Daoy (cell line): Measurements from ENCODE around the gene SPDYC. TPM values are rescaled to one million over a fixed set of nuclear protein-coding genes. Genes with fewer than 3 reads are reported as not detected.
"Not testable (repeated sequence)": the region's sequence is repeated elsewhere in the genome, so short reads cannot be mapped to it uniquely, and the experiment has no call there.

Experiments used
- DNase-seq: peaks from one replicate; pipeline ENCODE4 v3.0.0-alpha.2; 2015; ENCODE audit warnings: low read depth
- total RNA-seq: library from RNA; depleted of rRNA; stranded (reverse); fragments of >200 nt; shearing (Covaris generic); gene quantifications from 2 replicates; pipeline ENCODE4 v1.2.3, GENCODE V29; 2014

The SPDYC gene
- total RNA-seq, 1 experiment from 2014 or later, result not detected

- DNase-seq, result no peak
Measured at GRCh38 chr11:65167656-65168055, 2.4 kb upstream of the SPDYC start.

DNA sequence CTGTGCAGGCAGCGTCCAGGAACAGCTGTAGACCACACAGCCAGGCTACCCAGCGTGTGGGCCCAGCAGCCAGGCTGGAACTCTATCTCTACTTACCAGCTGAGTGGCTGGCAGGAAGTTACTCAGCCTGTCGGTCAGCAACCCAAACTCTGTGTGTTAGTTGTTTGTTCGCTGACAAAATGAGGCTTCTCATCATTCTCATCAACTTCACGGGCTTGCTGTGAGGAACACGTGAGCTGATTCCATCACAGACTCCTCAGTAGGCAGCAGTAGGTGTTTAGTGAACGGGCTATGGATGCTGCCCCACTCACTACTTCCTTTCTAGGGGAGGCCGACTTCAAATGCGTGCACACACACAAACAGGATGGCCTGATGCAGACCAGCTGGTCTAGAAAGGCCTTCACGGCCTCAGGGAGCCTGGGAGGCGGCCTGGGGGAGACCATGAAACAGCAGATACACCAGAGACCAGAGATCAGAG is 830 bp upstream of the SPDYC start:
- peak; percentile 76 for DNase-seq

DNA sequence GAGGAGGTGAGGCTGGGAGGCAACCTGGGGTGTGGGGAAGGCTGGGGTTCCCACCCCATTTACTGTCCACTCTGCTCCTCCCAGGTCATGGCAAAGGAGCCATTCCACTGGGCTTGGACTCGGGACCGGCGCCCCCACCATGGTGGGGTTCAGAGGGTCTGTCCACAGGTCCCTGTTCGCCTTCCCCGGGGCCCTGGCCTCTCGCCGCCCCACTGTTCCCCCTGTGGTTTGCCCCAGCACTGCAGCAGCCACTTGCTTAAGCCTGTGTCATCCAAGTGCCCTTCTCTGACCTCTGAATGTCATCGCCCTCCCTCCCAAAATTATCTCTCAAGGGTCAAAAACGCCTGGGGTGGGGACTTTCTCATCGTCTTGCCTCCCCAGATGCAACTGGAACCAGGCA is 2.6 kb downstream of the SPDYC start:
- no peak for DNase-seq

DNA sequence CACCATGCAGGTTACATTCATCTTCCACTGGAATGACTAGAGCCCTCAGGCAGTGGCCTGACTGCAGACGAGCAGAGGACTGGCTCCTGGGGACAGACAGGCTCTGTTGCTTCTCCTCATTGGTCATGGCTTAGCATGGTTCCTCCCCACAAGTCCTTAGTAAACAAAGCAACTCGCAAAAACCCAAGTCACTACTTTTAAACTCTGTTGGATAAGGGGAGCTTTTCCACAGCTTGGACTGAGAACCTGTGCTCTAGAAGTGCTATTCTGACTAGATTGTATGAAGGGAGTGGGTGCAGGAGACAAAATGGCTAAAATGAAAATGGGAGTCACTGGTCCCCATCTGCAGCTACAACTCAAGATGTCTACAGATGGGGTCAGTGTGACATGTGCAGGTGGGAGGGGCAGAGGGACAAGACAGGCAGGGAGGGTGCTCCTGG is 4.6 kb downstream of the SPDYC start:
- DNase-seq, result not testable (repeated sequence)

DNA sequence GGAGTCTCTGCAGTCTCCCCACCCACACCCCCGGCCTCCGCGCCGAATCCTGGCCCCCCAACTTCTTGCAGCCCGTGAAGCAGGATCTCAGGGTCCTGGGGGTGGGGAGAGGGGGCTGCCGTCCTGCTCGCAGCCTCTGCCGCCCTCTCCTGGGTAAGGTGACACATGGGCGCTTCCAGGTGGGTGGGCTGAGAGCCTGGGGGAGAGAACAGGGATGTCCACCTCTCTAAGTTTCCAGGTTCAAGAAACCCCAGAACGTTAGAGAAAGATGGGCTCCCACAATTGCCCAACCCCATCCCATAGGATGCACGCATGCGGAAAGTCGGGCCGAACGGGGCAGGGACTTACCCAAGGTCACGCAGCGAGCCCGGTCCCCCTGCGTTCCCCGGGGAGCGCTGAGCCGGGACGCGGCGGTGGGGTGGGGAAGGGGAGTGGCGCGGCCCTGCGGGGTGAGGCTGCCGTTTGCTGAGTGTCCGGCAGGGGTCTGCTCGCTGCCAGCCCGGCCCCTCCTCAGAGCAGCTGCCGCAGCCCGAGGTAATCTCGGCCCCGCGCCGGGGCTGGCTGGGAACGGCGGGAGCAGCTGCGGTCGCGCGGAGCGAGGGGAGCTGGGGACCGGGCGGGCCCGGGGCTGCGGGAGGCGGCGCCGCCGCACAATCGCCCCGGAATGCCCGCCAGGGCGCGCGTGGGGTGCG is 11.0 kb downstream of the SPDYC start:
- DNase-seq, result peak; percentile 69

GRCh38 chr11:65181569-65182257 is 11.7 kb downstream of the SPDYC start, which contains the start of gene CAPN1:
Gene CAPN1 (plus strand): TSS chr11:65181928. CDS start chr11:65182702, 774 bp downstream.
- DNase-seq, result peak; percentile 94

- DNase-seq, result peak; percentile 27
Measured at GRCh38 chr11:65182258-65183170, 12.5 kb downstream of the SPDYC start.

GRCh38 chr11:65183201-65183891 is 13.3 kb downstream of the SPDYC start:
- DNase-seq, result no peak

- DNase-seq, result no peak
Measured at GRCh38 chr11:65184146-65184545, 14.1 kb downstream of the SPDYC start.

DNA sequence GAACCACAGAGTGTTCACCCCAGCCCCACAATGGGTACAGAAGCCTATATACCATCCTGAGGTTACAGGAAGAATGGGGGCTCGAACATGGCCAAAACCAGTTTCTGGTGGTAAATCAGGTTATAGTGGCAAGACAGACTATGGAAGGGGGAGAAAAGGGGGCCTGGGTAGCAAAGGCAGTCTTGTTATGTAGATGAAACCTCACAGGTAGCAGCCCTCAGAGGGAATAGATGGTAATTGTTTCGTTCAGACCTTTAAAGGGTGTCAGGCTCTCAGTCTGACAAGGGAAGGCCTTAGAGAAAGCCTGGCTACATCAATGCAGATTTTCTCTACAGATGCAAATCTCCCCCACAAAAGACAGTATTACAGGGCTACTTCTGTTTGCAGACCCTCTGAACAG is 15.1 kb downstream of the SPDYC start:
- DNase-seq, result no peak

GRCh38 chr11:65185869-65186341 is 15.9 kb downstream of the SPDYC start:
- DNase-seq, result no peak

DNA sequence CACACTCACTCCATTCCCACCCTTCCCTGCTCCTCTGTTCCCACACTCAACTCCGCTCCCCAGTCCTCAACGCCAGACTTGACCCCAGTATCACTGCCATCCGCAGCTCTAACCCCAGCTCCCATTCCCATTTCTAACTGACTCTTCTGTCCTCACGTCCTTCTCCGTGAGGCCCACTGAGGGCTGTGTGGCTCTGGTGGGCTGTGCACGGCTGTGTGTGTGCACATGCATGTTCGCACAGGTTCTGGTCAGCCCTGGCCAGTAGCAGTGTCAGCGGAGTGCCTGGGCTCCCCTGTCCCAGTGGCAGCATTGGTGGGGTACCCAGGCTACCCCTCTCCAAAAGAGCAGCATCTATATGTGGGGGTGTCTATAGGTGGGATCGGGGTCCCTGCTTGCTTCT is 16.7 kb downstream of the SPDYC start:
- DNase-seq, result no peak

GRCh38 chr11:65187146-65187675 is 17.2 kb downstream of the SPDYC start:
- no peak for DNase-seq

DNA sequence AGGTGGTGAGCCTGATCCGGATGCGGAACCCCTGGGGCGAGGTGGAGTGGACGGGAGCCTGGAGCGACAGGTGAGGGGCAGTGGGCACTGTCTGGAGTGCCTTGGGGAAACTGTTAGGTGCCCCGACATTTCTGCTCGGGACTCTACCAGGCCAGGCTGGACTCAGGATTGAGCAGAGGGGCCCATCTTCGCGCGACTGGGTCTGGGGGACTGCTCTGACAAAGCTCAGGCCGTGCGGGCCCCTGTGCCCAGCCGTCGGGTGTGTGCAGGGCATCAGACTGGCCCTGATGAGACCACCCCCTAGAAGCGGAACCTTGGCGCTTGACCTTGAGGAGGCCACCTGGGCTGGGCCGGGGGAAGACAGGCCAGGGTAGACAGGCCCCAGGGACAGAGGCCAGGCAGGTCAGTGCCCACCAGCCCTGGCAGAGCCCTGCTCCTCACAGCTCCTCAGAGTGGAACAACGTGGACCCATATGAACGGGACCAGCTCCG is 18.0 kb downstream of the SPDYC start:
- DNase-seq, result no peak

DNA sequence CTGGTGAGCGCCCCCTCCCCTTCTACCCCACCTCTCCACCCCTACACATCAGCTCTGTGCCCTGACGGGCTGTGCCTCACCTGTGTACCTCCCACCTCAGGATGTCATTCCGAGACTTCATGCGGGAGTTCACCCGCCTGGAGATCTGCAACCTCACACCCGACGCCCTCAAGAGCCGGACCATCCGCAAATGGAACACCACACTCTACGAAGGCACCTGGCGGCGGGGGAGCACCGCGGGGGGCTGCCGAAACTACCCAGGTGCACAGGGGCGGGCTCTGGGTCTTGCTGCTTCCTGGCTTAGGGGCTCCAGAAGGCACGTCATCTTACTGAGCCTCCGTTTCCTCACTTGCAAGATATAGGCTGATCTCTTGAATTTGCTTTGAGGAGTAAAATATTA is 18.5 kb downstream of the SPDYC start:
- no peak for DNase-seq

DNA sequence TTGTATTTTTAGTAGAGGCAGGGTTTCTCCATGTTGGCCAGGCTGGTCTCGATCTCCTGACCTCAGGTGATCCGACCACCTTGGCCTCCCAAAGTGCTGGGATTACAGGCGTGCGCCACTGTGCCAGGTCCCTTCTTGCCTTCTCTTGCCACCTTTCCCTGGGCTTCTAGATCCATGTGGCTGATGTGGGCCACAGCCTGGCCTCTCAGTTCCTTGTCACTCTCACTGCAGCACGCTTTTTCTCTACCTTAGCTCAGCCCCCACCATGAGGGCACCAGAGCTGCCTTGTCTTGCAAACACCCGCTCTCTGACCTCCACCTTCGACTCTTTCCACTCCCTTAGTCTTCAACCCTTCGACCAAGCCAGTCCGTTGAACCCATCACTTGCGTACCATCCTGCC is 19.2 kb downstream of the SPDYC start:
- DNase-seq, result no peak

DNA sequence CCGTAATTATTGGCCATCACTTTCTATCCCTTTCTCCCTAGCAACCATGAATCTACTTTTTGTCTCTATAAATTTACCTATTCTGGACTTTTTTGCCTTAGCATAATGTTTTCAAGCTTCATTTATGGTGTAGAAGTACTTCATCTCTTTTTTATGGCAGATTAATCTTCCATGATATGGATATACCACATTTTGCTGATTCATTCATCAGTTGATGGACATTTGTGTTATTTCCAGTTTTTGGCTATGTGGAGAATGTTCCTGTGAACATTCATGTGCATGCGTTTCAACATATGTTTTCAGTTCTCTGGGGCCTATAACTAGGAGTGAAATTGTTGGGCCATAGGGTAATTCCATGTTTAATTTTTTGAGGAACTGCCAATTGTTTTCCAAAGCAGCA is 24.5 kb downstream of the SPDYC start:
- no peak for DNase-seq

DNA sequence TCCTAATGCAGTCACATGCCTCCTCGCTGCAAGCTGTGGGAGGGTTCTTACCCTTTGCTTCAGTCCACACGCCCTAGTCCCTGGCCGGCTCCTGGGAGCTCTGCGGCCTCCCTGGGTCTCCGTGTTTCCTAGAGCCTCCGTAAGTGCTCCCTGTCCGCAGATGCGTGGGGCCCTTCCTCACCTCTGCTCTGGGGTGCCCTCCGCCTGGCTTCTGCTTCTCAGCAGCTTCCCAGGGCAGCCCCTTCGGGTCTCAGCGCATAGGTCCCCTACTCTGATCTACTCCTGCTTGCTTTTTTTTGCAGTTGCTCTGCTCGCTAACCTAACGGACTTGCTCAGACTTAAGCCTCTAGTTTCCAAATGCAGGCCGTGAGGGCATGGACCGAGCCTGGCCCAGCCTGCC is 34.1 kb downstream of the SPDYC start:
- DNase-seq, result no peak

- DNase-seq, result peak; percentile 60
Measured at GRCh38 chr11:65204646-65205601, 34.9 kb downstream of the SPDYC start.

- no peak for DNase-seq
Measured at GRCh38 chr11:65205602-65205967, 35.6 kb downstream of the SPDYC start.
